Putamen (tissue), 1 donor: ENCODE measurements around the gene CELF3.
"Not testable (repeated sequence)": the region's sequence is repeated elsewhere in the genome, so short reads cannot be mapped to it uniquely, and the experiment has no call there.

Experiments
- DNase-seq: peaks from one replicate; pipeline ENCODE4 v3.0.0-alpha.2; 2016; ENCODE audit warnings: low spot score

CELF3 gene

GRCh38 chr1:151716771-151717631, at the start of gene CELF3:
Gene CELF3, minus strand, starts transcription at chr1:151716803. Its CDS starts 783 bp downstream, at chr1:151716020.
- DNase-seq: peak; percentile 85

GRCh38 chr1:151763990-151764389, 47.4 kb upstream of the CELF3 start:
- DNase-seq: no peak

DNA sequence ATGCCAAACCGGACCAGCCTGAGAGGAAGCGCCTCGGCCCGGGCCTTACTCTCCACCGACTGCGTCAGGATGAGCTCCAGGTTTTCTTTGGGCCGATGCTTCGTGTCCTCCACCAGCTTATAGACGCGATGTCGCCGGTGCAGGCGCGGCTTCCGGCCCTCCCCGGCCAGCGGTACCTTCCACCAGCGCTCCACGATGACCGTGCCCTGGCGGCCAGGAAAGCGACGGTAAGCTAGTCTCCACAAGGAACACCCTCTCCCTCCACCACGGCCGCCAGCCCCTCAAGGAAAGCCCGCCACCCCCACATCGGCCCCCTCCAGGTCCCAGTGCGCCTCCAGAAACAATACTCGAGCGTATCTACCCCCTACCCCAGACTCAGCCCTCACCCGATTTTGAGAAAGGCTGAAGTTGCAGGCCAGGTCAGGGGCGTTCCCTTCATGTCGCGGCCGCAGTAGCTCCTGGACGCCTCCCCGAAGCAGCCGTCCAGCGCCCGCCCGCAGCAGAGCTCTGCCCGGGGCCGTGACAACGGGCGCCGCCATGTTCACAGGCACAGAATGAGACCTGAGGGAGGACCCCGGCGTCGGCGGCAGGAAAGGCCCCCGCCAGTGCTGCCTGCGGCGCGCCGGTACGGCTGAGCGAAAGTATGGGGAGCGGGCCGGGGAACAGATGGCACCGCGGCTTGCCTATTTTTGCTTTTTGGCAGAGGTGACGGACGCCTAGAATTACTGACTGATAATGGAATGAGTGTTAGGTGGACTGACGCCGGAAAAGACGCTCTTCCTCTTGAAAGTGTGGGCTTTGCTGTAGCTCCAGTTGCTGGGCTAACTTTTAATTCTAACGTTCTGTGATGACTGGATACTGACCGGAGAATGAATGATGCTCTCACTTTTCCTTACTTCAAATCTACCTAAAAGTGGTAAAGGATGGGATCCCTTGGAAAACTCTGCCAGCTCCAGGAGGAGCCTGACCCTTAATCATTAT, 46.6 kb upstream of the CELF3 start, which contains the start of gene MRPL9:
TSS of gene MRPL9 (minus strand) at position 556 of the 981 bp plus-strand sequence. CDS start at position 539, 17 bp downstream.
- peak; percentile 82 for DNase-seq

DNA sequence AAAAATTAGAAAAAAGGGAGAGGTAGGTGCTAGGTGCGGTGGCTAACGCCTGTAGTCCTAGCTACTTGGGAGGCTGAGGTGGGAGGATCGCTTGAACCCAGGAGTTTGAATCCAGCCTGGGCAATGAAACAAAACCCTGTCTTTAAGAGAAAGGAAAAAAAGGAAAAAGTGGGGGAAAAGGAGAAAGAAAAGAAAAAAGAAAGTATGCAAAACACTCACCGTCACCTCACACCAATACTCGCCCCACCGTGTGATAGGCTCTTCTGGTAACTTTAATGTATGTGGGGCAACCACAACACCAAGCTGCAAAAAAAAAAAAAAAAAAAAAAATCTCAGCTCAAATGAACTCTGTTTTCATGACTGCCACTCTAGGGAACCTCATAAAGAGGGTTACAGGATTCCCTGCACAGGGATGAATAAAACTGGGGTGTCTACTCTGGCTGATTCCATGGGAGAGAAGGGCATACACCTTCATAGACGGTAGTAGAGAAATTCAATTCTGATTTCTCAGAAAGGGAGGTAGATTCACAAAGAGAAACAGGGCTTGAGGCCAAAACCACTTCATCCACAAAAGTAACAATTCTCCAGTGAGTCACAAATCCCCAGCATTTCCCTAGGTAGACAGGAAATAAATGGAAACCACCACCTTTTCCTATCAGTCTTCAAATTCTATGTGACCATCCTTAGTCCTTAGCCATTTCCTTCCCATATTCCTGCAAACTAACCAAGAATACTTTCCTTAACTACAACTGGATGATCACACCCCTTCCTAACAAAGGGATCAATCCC, 44.2 kb upstream of the CELF3 start:
- no peak for DNase-seq

- no peak for DNase-seq
Observed at GRCh38 chr1:151759241-151759640, 42.6 kb upstream of the CELF3 start.

GRCh38 chr1:151756291-151756690, 39.7 kb upstream of the CELF3 start:
- DNase-seq: no peak

GRCh38 chr1:151741516-151741915, 24.9 kb upstream of the CELF3 start:
- no peak for DNase-seq

GRCh38 chr1:151739590-151740355, 23.2 kb upstream of the CELF3 start:
- DNase-seq: no peak

- no peak for DNase-seq
Observed at GRCh38 chr1:151737479-151737878, 20.9 kb upstream of the CELF3 start.

- DNase-seq: no peak
Observed at GRCh38 chr1:151737026-151737425, 20.4 kb upstream of the CELF3 start.

DNA sequence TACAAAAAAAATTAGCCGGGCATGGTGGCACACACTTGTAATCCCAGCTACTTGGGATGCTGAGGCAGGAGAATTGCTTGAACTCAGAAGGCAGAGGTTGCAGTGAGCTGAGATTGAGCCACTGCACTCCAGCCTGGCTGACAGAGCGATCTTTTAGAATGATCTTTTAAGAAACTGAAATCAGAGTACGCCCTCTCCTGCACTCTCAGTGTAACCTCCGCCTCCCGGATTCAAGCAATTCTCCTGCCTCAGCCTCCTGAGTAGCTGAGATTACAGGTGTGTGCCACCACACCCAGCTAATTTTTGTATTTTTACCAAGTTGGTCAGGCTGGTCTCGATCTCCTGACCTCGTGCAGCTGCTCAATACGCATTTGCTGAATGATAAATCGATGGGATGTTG, 17.4 kb upstream of the CELF3 start:
- not testable (repeated sequence) for DNase-seq

DNA sequence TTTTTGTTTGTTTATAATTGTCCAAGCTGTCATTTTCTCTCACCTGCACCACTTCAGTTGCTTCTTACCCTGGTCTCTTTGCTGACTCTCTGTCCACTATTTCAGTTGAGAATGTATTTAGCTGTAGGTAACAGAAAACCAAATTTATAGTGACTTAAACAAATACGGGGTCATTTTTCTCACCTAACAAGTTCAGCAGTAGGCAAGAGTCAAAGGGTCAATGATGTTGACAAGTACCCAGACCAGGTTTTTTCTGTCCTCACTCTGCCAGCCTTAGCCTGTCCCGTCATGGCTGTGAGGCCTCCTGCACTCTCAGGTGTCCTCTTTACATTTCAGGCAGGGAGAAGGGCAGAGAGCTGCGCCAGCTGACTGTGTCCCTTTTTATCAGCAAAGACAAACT, 16.5 kb upstream of the CELF3 start:
- DNase-seq: no peak

- no peak for DNase-seq
Observed at GRCh38 chr1:151729966-151730291, 13.3 kb upstream of the CELF3 start.

DNA sequence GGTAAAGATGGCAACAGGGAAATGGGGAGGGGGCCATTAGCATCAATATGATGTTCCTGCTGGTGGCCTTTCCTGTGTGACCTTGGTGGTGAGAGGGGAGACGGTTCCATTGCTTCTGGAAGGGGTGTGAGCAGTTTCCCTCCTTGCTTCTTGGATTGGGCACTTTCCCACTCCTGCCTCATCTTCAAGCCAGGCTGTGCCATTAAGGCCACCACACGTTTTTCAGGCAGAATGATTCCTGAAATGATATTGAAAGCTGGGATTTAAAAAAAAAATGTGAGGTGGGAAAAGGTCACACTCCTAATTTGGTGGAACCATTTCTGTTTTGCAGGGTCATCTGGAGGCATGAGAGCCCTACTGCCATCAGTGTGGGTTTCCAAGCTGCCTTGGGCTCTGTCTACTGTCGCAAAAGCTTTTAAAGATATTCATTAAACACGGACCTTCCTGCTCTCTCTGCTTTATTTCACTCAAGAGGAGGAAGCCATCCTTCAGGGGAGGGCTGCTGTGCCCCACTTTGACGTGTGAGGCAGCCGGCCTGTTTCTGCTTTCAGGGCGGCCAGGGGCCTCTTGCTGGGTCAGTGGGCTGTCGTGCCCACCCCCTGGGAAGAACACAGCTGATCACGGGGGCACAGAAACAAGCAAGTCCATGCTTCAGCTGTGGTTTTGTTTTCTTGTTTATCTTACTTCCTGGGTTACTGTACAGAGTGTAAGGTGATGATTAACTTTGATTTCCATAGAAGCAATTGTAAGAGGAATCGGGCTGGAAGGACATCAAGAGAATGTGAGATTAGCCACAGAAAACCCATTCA, 12.8 kb upstream of the CELF3 start:
- no peak for DNase-seq

DNA sequence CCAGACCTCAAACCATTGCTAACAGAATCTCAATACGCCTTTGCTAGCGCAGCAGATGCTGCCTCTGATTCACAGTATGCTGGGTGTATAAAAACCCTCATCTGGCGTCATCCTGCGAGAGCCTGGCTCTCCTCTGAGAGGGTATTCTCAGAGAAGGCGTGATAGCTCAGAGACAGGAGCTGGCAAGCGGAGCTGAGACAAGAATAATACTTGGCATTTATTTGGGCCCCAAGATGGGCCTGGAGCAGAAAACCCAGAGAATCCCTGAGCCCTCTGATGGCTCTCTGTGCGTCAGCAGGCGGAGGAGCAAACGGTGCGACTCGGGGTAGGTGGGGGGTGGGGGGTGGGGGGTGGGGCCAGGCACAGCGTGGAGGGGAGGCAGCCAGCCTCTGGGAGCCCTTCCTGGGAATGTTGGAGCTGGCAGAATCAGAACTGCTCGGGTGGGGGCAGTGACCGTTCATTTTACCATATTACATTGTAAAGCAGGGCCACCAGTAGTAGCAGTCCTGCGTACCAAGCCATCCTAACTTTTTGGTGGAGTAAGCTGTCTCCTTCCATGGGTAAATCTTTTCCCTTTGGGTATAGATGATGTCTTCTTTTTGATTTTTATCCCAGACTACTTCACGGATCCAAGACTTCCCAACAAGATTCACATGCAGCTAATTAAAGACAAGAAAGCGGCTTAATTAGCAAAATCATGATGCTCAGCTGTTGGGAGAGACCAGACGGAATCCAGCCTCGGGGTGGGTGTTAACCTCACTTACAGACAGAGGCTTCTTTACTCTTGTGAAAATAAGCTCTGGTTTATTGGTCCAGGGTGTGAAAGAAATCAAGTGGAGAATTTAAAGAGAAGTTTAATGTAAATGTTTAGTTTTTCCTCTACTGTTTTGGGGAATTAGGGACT, 11.8 kb upstream of the CELF3 start:
- DNase-seq: peak; percentile 57

DNA sequence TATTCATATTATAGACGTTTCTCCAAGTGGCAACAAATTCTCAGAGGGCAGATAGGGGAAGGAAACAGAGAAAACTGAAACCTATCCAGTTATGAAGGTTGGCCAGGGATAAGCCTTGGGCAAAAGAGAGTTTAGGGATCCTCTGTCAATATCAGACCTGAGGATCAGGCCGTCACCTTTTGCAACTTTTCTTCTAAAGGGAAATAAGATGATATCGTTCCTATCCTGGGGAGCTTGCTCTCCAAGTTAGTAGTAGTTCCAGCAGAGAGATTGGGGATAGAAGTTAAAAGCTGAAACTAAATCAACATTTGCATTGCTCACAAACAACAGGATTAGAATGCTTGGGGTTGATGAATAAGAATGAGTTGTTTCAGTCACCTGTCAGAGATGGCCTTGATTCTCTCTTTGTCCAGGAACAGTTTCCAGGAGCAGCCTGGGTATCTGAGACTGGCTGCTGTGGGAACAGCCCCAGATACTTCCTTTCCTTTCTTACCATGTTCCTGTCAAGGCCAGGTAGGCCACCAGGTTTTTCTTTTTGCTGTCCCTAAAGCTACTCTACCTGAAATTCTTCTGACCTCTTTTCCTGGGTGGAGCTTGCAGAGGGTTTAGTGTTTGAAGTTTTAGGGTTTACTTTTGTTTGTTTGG, 7.2 kb upstream of the CELF3 start:
- no peak for DNase-seq

GRCh38 chr1:151721788-151722510, 5.3 kb upstream of the CELF3 start:
- no peak for DNase-seq
